Measurements from ENCODE around the gene C4orf50. TPM values are rescaled to one million over a fixed set of nuclear protein-coding genes. Genes with fewer than 3 reads are reported as not detected.

Gene C4orf50
- total RNA-seq, 1 experiment from 2014 or later: 0.17 TPM

DNA sequence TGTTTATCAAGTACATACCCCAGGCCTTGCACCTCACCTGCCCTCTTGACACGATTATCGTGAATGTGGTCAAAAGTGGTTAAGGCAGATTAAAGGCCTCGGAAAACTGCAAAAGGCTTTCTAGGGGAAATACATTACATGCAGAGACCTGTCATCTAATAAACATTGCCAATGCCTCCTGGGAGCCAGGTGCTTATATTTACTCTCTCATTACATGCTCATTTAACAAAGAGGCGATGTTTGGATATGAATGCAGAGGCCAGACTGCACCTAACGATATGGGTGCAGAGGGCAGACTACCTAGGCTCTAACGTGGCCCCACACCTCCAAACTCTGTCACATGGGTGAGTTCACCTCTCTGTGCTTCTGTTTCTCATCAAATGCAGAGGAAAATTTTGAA is 139.9 kb downstream of the C4orf50 start:
- Histone ChIP-seq H2BK5ac (ENCODE audit: insufficient read length, low read length) (no peak overlapping the region), H3K23ac (ENCODE audit: insufficient read length, low read depth, low read length) (no peak overlapping the region), H3K4ac (ENCODE audit: low read depth, low read length) (no peak overlapping the region), H4K91ac (ENCODE audit: insufficient read length, low read depth, low read length) (no peak overlapping the region), H3K14ac (ENCODE audit: insufficient read depth, low read length) (no peak overlapping the region), H3K23me2 (ENCODE audit: insufficient read length, low read depth, low read length, poor library complexity, severe bottlenecking) (no peaks in the 10 kb centered on the region), H4K8ac (replicated peaks; ENCODE audit: insufficient read length, low read depth, low read length) (no peak overlapping the region), H2BK15ac (ENCODE audit: low read depth, low read length) (no peak overlapping the region), H3K4me2 (ENCODE audit: insufficient read depth, insufficient read length, low read length) (no peak overlapping the region), H4K20me1 (ENCODE audit: control insufficient read depth, insufficient read depth, insufficient read length) (no peaks in the 10 kb centered on the region), H4K5ac (ENCODE audit: insufficient read length, low read depth, low read length) (no peak overlapping the region), H3K56ac (ENCODE audit: insufficient read length, low read depth, low read length) (no peak overlapping the region), H3K9ac (ENCODE audit: extremely low read depth, insufficient read length, low read length) (no peak overlapping the region), H3K27ac (ENCODE audit: insufficient read length, low read depth, low read length) (no peak overlapping the region), H2BK20ac (ENCODE audit: low read depth, low read length, poor library complexity, severe bottlenecking) (no peak overlapping the region), H3K4me1 (ENCODE audit: insufficient read depth, low read length) (peaks cover 6% of the 10 kb centered on the region; the same call in 1 of the 2 replicates), H3T11ph (ENCODE audit: low read length) (no peak overlapping the region), H3K27me3 (ENCODE audit: insufficient read depth, low read length) (no peaks in the 10 kb centered on the region), H3K9me3 (ENCODE audit: control insufficient read depth, low read depth, low read length) (no peaks in the 10 kb centered on the region), H2AFZ (ENCODE audit: low read length) (no peak overlapping the region), H2AK5ac (ENCODE audit: insufficient read length, low read length) (no peak overlapping the region), H3K79me2 (ENCODE audit: insufficient read depth, low read length) (peaks cover 36% of the 10 kb centered on the region; the same call in 1 of the 2 replicates), H3K79me1 (ENCODE audit: insufficient read depth, low read depth, low read length, poor library complexity, severe bottlenecking) (peaks cover 36% of the 10 kb centered on the region), H3K18ac (ENCODE audit: insufficient read length, low read depth, low read length) (no peak overlapping the region), H2BK120ac (ENCODE audit: low read depth, low read length, poor library complexity, severe bottlenecking) (no peak overlapping the region), H2BK12ac (ENCODE audit: insufficient read length, low read depth, low read length) (no peak overlapping the region)
- WGBS (ENCODE audit: extremely low coverage, insufficient read length, low lambda C conversion rate): no CpG with 5 or more reads among the region's 6 CpGs
- Mint-ChIP-seq H3K4me1 (peaks cover 23 to 38% of the 10 kb centered on the region in 2 experiments), H3K27ac (no peak overlapping the region), H3K36me3 (ENCODE audit: insufficient read depth in 1 of 3, low read depth in 3 of 3) (peaks cover 5 to 10% (median 5%) of the 10 kb centered on the region in 3 experiments; a peak in 6 of 7 replicates), H3K27me3 (ENCODE audit: low read depth) (peaks cover 4% of the 10 kb centered on the region; the same call in 1 of the 2 replicates), H3K9me3 (peaks cover under 1 to 3% of the 10 kb centered on the region in 2 experiments; a peak in 2 of 5 replicates), H3K4me3 (no peak overlapping the region)
- TF ChIP-seq, protein P1, sequence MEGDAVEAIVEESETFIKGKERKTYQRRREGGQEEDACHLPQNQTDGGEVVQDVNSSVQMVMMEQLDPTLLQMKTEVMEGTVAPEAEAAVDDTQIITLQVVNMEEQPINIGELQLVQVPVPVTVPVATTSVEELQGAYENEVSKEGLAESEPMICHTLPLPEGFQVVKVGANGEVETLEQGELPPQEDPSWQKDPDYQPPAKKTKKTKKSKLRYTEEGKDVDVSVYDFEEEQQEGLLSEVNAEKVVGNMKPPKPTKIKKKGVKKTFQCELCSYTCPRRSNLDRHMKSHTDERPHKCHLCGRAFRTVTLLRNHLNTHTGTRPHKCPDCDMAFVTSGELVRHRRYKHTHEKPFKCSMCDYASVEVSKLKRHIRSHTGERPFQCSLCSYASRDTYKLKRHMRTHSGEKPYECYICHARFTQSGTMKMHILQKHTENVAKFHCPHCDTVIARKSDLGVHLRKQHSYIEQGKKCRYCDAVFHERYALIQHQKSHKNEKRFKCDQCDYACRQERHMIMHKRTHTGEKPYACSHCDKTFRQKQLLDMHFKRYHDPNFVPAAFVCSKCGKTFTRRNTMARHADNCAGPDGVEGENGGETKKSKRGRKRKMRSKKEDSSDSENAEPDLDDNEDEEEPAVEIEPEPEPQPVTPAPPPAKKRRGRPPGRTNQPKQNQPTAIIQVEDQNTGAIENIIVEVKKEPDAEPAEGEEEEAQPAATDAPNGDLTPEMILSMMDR (conservative IDR thresholded peaks at IDR 0.05): no peak
- no peak for DNase-seq

All from H9 (cell line).